HepG2 (cell line): ENCODE measurements around the gene RBM12. TPM values are rescaled to one million over a fixed set of nuclear protein-coding genes. Genes with fewer than 3 reads are reported as not detected.
A peak's percentile ranks its signal among the peaks of the same experiment; 100 is the strongest.

Experiments used
- BCL6 ChIP-seq: IDR thresholded peaks from 2 replicates; pipeline ENCODE4 v1.6.1; 2016; ENCODE audit warnings: missing genetic modification reagents, missing compliant biosample characterization
- CREM ChIP-seq, 2 experiments: sonication (generic) in 1 of 2; formaldehyde crosslinking in 1 of 2; IDR thresholded peaks; 2 replicates each; pipeline versions ENCODE4 v1.4.0 to v1.6.1; 2016 to 2020; ENCODE audit warnings: antibody characterized with exemption in 1 of 2, mild to moderate bottlenecking in 1 of 2, missing genetic modification reagents in 1 of 2
- FOXK2 ChIP-seq: fragments of 450-650 bp; IDR thresholded peaks from 2 replicates; pipeline ENCODE4 v1.6.1; 2016
- GATAD2A ChIP-seq: IDR thresholded peaks from 2 replicates; pipeline ENCODE4 v1.6.1; 2016
- GTF2F1 ChIP-seq: fragments of 150-350 bp; IDR thresholded peaks from 2 replicates; pipeline ENCODE4 v1.6.1; 2014; ENCODE audit warnings: low read length
- HES4 ChIP-seq: sonication (generic); formaldehyde crosslinking; IDR thresholded peaks from 2 replicates; pipeline ENCODE4 v1.9.0; 2021; ENCODE audit warnings: mild to moderate bottlenecking, missing genetic modification reagents, borderline replicate concordance
- HOXA3 ChIP-seq: sonication (generic); formaldehyde crosslinking; IDR thresholded peaks from 2 replicates; pipeline ENCODE4 v1.5.0; 2020; ENCODE audit warnings: missing genetic modification reagents
- KLF9 ChIP-seq: IDR thresholded peaks from 2 replicates; pipeline ENCODE4 v1.6.1; 2016; ENCODE audit warnings: low read depth
- PLRG1 ChIP-seq: fragments of 450-650 bp; conservative IDR thresholded peaks from 2 replicates; pipeline ENCODE4 v1.6.1; 2016
- POLR2AphosphoS2 ChIP-seq: IDR thresholded peaks from 2 replicates; pipeline ENCODE4 v1.6.1; 2011; ENCODE audit warnings: low read depth, low read length, improper control_type of control experiment
- REL ChIP-seq: sonication (generic); formaldehyde crosslinking; conservative IDR thresholded peaks from 2 replicates; pipeline ENCODE4 v1.8.0; 2022; ENCODE audit warnings: mild to moderate bottlenecking, missing genetic modification reagents, moderate library complexity
- SKI ChIP-seq: fragments of 450-650 bp; IDR thresholded peaks from one replicate; pipeline ENCODE4 v1.6.1; 2018; ENCODE audit warnings: mild to moderate bottlenecking; ENCODE audit not compliant: partially characterized antibody
- XBP1 ChIP-seq: sonication (generic); formaldehyde crosslinking; IDR thresholded peaks from 2 replicates; pipeline ENCODE4 v1.5.0; 2020; ENCODE audit warnings: missing genetic modification reagents
- ZNF30 ChIP-seq: sonication (generic); formaldehyde crosslinking; IDR thresholded peaks from 2 replicates; pipeline ENCODE4 v1.5.0; 2020; ENCODE audit warnings: mild to moderate bottlenecking, missing genetic modification reagents
- ZNF432 ChIP-seq: sonication (generic); formaldehyde crosslinking; IDR thresholded peaks from 2 replicates; pipeline ENCODE4 v1.5.0; 2020; ENCODE audit warnings: missing genetic modification reagents, mild to moderate bottlenecking, borderline replicate concordance
- ZNF713 ChIP-seq: sonication (generic); formaldehyde crosslinking; IDR thresholded peaks from 2 replicates; pipeline ENCODE4 v1.4.0; 2020; ENCODE audit warnings: mild to moderate bottlenecking, missing genetic modification reagents
- polyA plus RNA-seq, 8 experiments: library from polyadenylated mRNA; depleted of rRNA in 3 of 8; stranded (reverse) in 7 of 8; unstranded in 1 of 8; fragments of >200 nt; fragmentation: Illumina TruSeq in 4 of 8; extraction: Trizol in 4 of 8; gene quantifications; 2 replicates each; pipeline versions ENCODE4 v1.2.1 to v1.2.3, GENCODE V29; 2011 to 2016; ENCODE audit warnings: low read depth in 4 of 8, missing spikeins in 1 of 8, mixed read lengths in 1 of 8; ENCODE audit not compliant: insufficient read depth in 1 of 8
- total RNA-seq, 5 experiments: library from RNA; depleted of rRNA; stranded (reverse); fragments of >200 nt; fragmentation: Illumina TruSeq; extraction: Trizol; gene quantifications; 2 replicates each; pipeline ENCODE4 v1.2.3, GENCODE V29; 2016; ENCODE audit warnings: low read depth in 1 of 5
- TF ChIP-seq, protein P1 (sequence below): sonication (generic); formaldehyde crosslinking; IDR thresholded peaks from 2 replicates; pipeline ENCODE4 v1.4.0; 2020; ENCODE audit warnings: mild to moderate bottlenecking, low read depth, missing genetic modification reagents
- TF ChIP-seq, protein P2 (sequence below): IDR thresholded peaks from 2 replicates; pipeline ENCODE4 v1.6.1; 2012; ENCODE audit warnings: low read depth, low read length, improper control_type of control experiment
- TF ChIP-seq, protein P3 (sequence below): sonication (generic); formaldehyde crosslinking; IDR thresholded peaks from 2 replicates; pipeline ENCODE4 v1.5.0; 2020; ENCODE audit warnings: mild to moderate bottlenecking, missing genetic modification reagents, borderline replicate concordance

Gene RBM12
- total and polyA plus RNA-seq, 2 of the 13 experiments (the other 11 are each of a cell fraction or from before 2014, with no cell fraction given), result 97.9 to 104 TPM

DNA sequence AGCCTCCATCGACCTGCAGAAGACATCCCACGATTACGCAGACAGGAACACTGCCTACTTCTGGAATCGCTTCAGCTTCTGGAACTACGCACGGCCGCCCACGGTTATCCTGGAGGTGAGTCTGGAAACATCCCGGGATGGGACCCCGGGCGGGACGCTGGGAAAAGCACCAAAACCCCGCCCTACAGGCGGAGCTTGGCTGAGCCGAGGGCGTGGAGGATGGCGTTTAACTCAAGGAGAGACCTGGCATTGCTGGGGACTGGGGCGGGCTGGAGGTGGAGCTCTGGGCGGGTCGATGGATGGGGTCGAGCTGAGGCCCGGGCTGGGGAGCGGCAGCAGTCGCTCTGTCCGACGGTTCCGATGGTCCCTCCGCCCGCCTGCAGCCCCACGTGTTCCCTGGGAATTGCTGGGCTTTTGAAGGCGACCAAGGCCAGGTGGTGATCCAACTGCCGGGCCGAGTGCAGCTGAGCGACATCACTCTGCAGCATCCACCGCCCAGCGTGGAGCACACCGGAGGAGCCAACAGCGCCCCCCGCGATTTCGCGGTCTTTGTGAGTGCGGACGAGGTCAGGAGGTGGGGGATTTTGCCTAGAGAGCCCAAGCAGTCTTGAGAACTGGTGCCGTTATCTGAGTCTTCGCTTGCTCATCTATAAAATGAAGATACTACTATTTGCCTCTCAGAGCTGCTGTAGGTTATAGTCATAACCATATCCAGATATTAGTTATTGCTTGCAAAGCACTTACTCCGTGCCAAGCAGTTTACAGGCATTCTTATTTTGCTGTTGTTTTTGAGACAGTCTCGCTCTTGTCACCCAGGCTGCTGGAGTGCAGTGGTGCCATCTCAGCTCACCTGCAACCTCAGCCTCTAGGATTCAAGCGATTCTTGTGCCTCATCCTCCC, 45.3 kb downstream of the RBM12 start (continued):
- TF ChIP-seq XBP1 (CRISPR knock-in tag) (no peak; the same call in 1 of the 2 replicates), ZNF30 (CRISPR knock-in tag) (0 out of 2 replicates have a peak, but pooled peaks have one; percentile 58), POLR2AphosphoS2 (peak; percentile 73; the same call in 1 of the 2 replicates), SKI (peak; percentile 41), ZNF713 (CRISPR knock-in tag) (peak; percentile 62; the same call in 1 of the 2 replicates), KLF9 (CRISPR knock-in tag) (no peak), ZNF432 (CRISPR knock-in tag) (peak; percentile 93; the same call in 1 of the 2 replicates), PLRG1 (no peak), CREM (IDR thresholded peaks at IDR 0.05) (0 out of 2 replicates have a peak, but pooled peaks have one; percentile 30), CREM (CRISPR knock-in tag; IDR thresholded peaks at IDR 0.05) (no peak), REL (CRISPR knock-in tag) (peak; percentile 86; the same call in 1 of the 2 replicates), BCL6 (peak; percentile 47; the same call in 1 of the 2 replicates), HOXA3 (CRISPR knock-in tag) (peak; percentile 90), GTF2F1 (0 out of 2 replicates have a peak, but pooled peaks have one; percentile 37), FOXK2 (no peak), GATAD2A (CRISPR knock-in tag) (peak; percentile 80), HES4 (CRISPR knock-in tag) (peak; percentile 87; the same call in 1 of the 2 replicates)
- TF ChIP-seq, protein P1, sequence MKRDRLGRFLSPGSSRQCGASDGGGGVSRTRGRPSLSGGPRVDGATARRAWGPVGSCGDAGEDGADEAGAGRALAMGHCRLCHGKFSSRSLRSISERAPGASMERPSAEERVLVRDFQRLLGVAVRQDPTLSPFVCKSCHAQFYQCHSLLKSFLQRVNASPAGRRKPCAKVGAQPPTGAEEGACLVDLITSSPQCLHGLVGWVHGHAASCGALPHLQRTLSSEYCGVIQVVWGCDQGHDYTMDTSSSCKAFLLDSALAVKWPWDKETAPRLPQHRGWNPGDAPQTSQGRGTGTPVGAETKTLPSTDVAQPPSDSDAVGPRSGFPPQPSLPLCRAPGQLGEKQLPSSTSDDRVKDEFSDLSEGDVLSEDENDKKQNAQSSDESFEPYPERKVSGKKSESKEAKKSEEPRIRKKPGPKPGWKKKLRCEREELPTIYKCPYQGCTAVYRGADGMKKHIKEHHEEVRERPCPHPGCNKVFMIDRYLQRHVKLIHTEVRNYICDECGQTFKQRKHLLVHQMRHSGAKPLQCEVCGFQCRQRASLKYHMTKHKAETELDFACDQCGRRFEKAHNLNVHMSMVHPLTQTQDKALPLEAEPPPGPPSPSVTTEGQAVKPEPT (CRISPR knock-in tag), result peak; percentile 87; the same call in 1 of the 2 replicates
- TF ChIP-seq, protein P2, sequence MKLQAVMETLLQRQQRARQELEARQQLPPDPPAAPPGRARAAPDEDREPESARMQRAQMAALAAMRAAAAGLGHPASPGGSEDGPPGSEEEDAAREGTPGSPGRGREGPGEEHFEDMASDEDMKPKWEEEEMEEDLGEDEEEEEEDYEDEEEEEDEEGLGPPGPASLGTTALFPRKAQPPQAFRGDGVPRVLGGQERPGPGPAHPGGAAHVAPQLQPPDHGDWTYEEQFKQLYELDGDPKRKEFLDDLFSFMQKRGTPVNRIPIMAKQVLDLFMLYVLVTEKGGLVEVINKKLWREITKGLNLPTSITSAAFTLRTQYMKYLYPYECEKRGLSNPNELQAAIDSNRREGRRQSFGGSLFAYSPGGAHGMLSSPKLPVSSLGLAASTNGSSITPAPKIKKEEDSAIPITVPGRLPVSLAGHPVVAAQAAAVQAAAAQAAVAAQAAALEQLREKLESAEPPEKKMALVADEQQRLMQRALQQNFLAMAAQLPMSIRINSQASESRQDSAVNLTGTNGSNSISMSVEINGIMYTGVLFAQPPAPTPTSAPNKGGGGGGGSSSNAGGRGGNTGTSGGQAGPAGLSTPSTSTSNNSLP, result no peak
- TF ChIP-seq, protein P3, sequence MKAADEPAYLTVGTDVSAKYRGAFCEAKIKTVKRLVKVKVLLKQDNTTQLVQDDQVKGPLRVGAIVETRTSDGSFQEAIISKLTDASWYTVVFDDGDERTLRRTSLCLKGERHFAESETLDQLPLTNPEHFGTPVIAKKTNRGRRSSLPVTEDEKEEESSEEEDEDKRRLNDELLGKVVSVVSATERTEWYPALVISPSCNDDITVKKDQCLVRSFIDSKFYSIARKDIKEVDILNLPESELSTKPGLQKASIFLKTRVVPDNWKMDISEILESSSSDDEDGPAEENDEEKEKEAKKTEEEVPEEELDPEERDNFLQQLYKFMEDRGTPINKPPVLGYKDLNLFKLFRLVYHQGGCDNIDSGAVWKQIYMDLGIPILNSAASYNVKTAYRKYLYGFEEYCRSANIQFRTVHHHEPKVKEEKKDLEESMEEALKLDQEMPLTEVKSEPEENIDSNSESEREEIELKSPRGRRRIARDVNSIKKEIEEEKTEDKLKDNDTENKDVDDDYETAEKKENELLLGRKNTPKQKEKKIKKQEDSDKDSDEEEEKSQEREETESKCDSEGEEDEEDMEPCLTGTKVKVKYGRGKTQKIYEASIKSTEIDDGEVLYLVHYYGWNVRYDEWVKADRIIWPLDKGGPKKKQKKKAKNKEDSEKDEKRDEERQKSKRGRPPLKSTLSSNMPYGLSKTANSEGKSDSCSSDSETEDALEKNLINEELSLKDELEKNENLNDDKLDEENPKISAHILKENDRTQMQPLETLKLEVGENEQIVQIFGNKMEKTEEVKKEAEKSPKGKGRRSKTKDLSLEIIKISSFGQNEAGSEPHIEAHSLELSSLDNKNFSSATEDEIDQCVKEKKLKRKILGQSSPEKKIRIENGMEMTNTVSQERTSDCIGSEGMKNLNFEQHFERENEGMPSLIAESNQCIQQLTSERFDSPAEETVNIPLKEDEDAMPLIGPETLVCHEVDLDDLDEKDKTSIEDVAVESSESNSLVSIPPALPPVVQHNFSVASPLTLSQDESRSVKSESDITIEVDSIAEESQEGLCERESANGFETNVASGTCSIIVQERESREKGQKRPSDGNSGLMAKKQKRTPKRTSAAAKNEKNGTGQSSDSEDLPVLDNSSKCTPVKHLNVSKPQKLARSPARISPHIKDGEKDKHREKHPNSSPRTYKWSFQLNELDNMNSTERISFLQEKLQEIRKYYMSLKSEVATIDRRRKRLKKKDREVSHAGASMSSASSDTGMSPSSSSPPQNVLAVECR (CRISPR knock-in tag), result peak; percentile 93
